ENCODE results near the gene WRNIP1.
A peak's percentile ranks its signal among the peaks of the same experiment; 100 is the strongest.
"Not testable (repeated sequence)": the region's sequence is repeated elsewhere in the genome, so short reads cannot be mapped to it uniquely, and the experiment has no call there.

The WRNIP1 gene

GRCh38 chr6:2786269-2786668, 21.1 kb downstream of the WRNIP1 start:
- no peak for DNase-seq (ENCODE audit: low read depth)

GRCh38 chr6:2790588-2791449, 25.6 kb downstream of the WRNIP1 start:
- peak; percentile 46 for DNase-seq (ENCODE audit: low read depth)

GRCh38 chr6:2791450-2791974, 26.3 kb downstream of the WRNIP1 start:
- no peak for DNase-seq (ENCODE audit: low read depth)

- no peak for DNase-seq (ENCODE audit: low read depth)
Observed at GRCh38 chr6:2792330-2793110, 27.3 kb downstream of the WRNIP1 start.

GRCh38 chr6:2793534-2794151, 28.4 kb downstream of the WRNIP1 start:
- DNase-seq (ENCODE audit: low read depth), result no peak

GRCh38 chr6:2794171-2794730, 29.1 kb downstream of the WRNIP1 start:
- DNase-seq (ENCODE audit: low read depth), result no peak

- no peak for DNase-seq (ENCODE audit: low read depth)
Observed at GRCh38 chr6:2795162-2795561, 30.0 kb downstream of the WRNIP1 start.

GRCh38 chr6:2795956-2796355, 30.8 kb downstream of the WRNIP1 start:
- DNase-seq (ENCODE audit: low read depth), result no peak

- DNase-seq (ENCODE audit: low read depth), result no peak
Observed at GRCh38 chr6:2796861-2797260, 31.7 kb downstream of the WRNIP1 start.

GRCh38 chr6:2797564-2798031, 32.4 kb downstream of the WRNIP1 start:
- DNase-seq (ENCODE audit: low read depth), result no peak

GRCh38 chr6:2798586-2799134, 33.5 kb downstream of the WRNIP1 start:
- no peak for DNase-seq (ENCODE audit: low read depth)

GRCh38 chr6:2799936-2800527, 34.8 kb downstream of the WRNIP1 start:
- DNase-seq (ENCODE audit: low read depth), result no peak

GRCh38 chr6:2800552-2801316, 35.5 kb downstream of the WRNIP1 start:
- no peak for DNase-seq (ENCODE audit: low read depth)

GRCh38 chr6:2801687-2802086, 36.5 kb downstream of the WRNIP1 start:
- not testable (repeated sequence) for DNase-seq (ENCODE audit: low read depth)

GRCh38 chr6:2802521-2803060, 37.4 kb downstream of the WRNIP1 start:
- no peak for DNase-seq (ENCODE audit: low read depth)

- DNase-seq (ENCODE audit: low read depth), result no peak
Observed at GRCh38 chr6:2803731-2804429, 38.7 kb downstream of the WRNIP1 start.

- no peak for DNase-seq (ENCODE audit: low read depth)
Observed at GRCh38 chr6:2804516-2804915, 39.3 kb downstream of the WRNIP1 start.

GRCh38 chr6:2805031-2805430, 39.8 kb downstream of the WRNIP1 start:
- no peak for DNase-seq (ENCODE audit: low read depth)

GRCh38 chr6:2806644-2807043, 41.5 kb downstream of the WRNIP1 start:
- DNase-seq (ENCODE audit: low read depth), result no peak
